PC-3 (cell line): ENCODE results near the gene USP3.

ENCODE experiments used
- EZH2phosphoT487 ChIP-seq: fragments of 300-600 bp; sonication (generic); IDR thresholded peaks from 2 replicates; pipeline ENCODE4 v1.6.1; 2018; ENCODE audit warnings: mild to moderate bottlenecking, antibody characterized with exemption, low read length, borderline replicate concordance
- TF ChIP-seq, protein P1 (sequence below): fragments of 300-600 bp; sonication (generic); conservative IDR thresholded peaks from 2 replicates; pipeline ENCODE4 v1.5.1; 2017; ENCODE audit warnings: antibody characterized with exemption, low read depth, mild to moderate bottlenecking, low read length

GRCh38 chr15:63512148-63512547 lies 7.8 kb downstream of the USP3 start:
- TF ChIP-seq EZH2phosphoT487 = no peak
- TF ChIP-seq, protein P1, sequence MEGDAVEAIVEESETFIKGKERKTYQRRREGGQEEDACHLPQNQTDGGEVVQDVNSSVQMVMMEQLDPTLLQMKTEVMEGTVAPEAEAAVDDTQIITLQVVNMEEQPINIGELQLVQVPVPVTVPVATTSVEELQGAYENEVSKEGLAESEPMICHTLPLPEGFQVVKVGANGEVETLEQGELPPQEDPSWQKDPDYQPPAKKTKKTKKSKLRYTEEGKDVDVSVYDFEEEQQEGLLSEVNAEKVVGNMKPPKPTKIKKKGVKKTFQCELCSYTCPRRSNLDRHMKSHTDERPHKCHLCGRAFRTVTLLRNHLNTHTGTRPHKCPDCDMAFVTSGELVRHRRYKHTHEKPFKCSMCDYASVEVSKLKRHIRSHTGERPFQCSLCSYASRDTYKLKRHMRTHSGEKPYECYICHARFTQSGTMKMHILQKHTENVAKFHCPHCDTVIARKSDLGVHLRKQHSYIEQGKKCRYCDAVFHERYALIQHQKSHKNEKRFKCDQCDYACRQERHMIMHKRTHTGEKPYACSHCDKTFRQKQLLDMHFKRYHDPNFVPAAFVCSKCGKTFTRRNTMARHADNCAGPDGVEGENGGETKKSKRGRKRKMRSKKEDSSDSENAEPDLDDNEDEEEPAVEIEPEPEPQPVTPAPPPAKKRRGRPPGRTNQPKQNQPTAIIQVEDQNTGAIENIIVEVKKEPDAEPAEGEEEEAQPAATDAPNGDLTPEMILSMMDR = no peak
